Lower leg skin (tissue), 4 donors: ENCODE measurements around the gene ALDH1B1. TPM values are rescaled to one million over a fixed set of nuclear protein-coding genes. Genes with fewer than 3 reads are reported as not detected.
A peak's percentile ranks its signal among the peaks of the same experiment; 100 is the strongest.

Experiments used
- DNase-seq, 2 donors: peaks; one replicate each; pipeline ENCODE4 v3.0.0-alpha.2; 2019; ENCODE audit warnings: low spot score in 2 of 2
- H3K4me3 ChIP-seq: fragments of 200-600 bp; sonication (generic); 2 replicates; pipeline ENCODE4 v1.5.1; 2017; ENCODE audit warnings: mild to moderate bottlenecking, low read depth; ENCODE audit not compliant: poor library complexity, severe bottlenecking
- CTCF ChIP-seq, 3 donors: fragments of 450-650 bp; IDR thresholded peaks; one replicate each; pipeline ENCODE4 v1.5.1; 2016; ENCODE audit warnings: antibody characterized with exemption in 3 of 3, mild to moderate bottlenecking in 3 of 3, moderate library complexity in 2 of 3
- POLR2A ChIP-seq, 2 donors: fragments of 450-650 bp; IDR thresholded peaks; one replicate each; pipeline ENCODE4 v1.6.1; 2016 to 2017; ENCODE audit warnings: antibody characterized with exemption in 2 of 2, mild to moderate bottlenecking in 1 of 2, moderate library complexity in 1 of 2
- WGBS, 2 donors: methylation state at CpG; one replicate each; pipeline ENCODE4 v1.1.5; 2018; 5-methylcytosine and 5-hydroxymethylcytosine counted together
- intact Hi-C: fragments of 100-400 bp; cut with DNase I; formaldehyde crosslinking; loops from one replicate; pipeline ENCODE4 v1.15.0; 2023; ENCODE audit warnings: low total_unique reads
- total RNA-seq, 4 donors: library from RNA; depleted of rRNA; stranded (reverse); fragments of >200 nt; gene quantifications; one replicate each; pipeline ENCODE4 v1.1.0, GENCODE V29; 2016

Gene ALDH1B1
- total RNA-seq, 4 donors from 2014 or later: 2.3 to 6.8 (median 3.6) TPM

DNA sequence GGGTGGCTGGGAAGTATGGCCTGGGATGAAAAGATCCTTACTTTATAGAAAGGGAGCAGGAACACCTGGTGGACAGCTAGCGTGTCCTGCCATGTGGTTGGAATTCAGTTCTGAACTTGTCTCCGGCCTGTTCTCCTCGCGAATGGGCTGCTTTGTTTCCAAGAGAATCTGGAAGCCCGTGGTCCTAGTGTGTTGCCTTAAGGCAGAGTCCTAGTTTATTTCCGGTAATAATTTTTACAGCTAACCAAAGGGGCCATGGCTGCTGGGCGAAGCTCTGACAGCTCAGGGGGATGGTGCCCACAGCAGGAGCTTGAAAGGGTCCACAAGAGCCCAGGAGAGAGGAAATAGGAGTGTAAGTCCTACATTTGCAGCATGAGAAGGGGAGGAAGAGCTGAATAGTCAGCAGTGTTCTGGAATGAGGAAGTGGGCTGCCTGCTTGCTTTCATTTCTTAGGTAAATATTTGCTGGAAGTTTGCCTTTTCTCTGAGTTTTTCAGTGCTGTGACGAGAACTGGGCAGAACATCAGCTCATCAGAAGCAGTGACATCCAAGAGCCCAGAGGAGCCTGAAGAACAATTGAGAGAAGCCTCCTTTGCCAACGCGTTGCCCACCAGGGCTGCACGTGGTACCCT lies 44.8 kb downstream of the ALDH1B1 start:
- H3K4me3 ChIP-seq: no peak overlapping the region
- TF ChIP-seq CTCF (IDR thresholded peaks at IDR 0.05) (no peak), POLR2A (IDR thresholded peaks at IDR 0.05) (no peak)
- intact Hi-C loops: no loop called here
- 71 to 72% methylated on average over 11 of the region's 11 CpGs for WGBS, 2 donors
- peak in 1 of 2 donors; percentile 69 for DNase-seq

- TF ChIP-seq CTCF (IDR thresholded peaks at IDR 0.05): no peak
- TF ChIP-seq POLR2A (IDR thresholded peaks at IDR 0.05): no peak
- intact Hi-C loops: no loop called here
- peak in 1 of 2 donors; percentile 50 for DNase-seq
- 63 to 79% methylated on average over 3 of the region's 3 CpGs for WGBS, 2 donors
- H3K4me3 ChIP-seq: no peak overlapping the region
Measured at GRCh38 chr9:38439291-38439915, 46.9 kb downstream of the ALDH1B1 start.

- TF ChIP-seq POLR2A (IDR thresholded peaks at IDR 0.05) (no peak), CTCF (IDR thresholded peaks at IDR 0.05) (no peak)
- H3K4me3 ChIP-seq: no peak overlapping the region
- WGBS, 2 donors: 97 to 98% methylated on average over 1 of the region's 1 CpG
- no peak for DNase-seq
- intact Hi-C loops: no loop called here
Measured at GRCh38 chr9:38439916-38440301, 47.4 kb downstream of the ALDH1B1 start.

DNA sequence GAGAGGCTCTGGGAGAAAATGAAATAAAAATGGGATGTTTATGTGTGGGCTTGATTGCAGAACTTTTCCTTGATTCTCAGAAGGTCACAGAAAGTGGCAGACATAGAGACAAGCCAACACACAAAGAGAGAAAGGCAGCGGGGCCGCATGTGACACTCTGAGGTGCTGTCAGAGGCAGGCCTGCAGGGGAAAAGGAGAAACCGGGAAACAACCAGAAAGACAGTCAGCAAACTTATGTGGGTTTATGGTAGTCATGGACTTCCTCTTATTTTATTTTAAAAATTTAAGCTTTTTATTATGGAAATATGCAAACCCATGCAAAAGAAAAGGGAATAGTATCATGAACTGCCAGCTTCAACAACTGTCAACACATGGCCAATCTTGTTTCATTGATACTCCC lies 48.0 kb downstream of the ALDH1B1 start:
- WGBS, 2 donors: 70 to 82% methylated on average over 3 of the region's 3 CpGs
- no peak overlapping the region for H3K4me3 ChIP-seq
- DNase-seq: peak in 1 of 2 donors; percentile 36
- TF ChIP-seq POLR2A (IDR thresholded peaks at IDR 0.05) (no peak), CTCF (IDR thresholded peaks at IDR 0.05) (no peak)
- intact Hi-C loops: no loop called here

GRCh38 chr9:38441347-38442085 lies 49.0 kb downstream of the ALDH1B1 start:
- no peak for DNase-seq
- no peak for TF ChIP-seq POLR2A (IDR thresholded peaks at IDR 0.05)
- no peak for TF ChIP-seq CTCF (IDR thresholded peaks at IDR 0.05)
- intact Hi-C loops: no loop called here
- H3K4me3 ChIP-seq: no peak overlapping the region
- WGBS, 2 donors: 69 to 74% methylated on average over 8 of the region's 8 CpGs
